Omental fat pad (tissue), 4 donors: ENCODE results near the gene SMAP2. TPM values are rescaled to one million over a fixed set of nuclear protein-coding genes. Genes with fewer than 3 reads are reported as not detected.

ENCODE experiments used
- ATAC-seq: fragments of 150-250 bp; one replicate; pipeline ENCODE4 v1.9.1; 2016; ENCODE audit warnings: mild to moderate bottlenecking, moderate library complexity; ENCODE audit not compliant: low FRiP score
- DNase-seq: peaks from one replicate; pipeline ENCODE4 v3.0.0-alpha.2; 2019; ENCODE audit warnings: low spot score
- CTCF ChIP-seq, 3 donors: fragments of 450-650 bp; IDR thresholded peaks; one replicate each; pipeline ENCODE4 v1.5.1; 2016 to 2017; ENCODE audit warnings: antibody characterized with exemption in 3 of 3, mild to moderate bottlenecking in 3 of 3, moderate library complexity in 2 of 3
- total RNA-seq, 4 donors: library from RNA; depleted of rRNA; stranded (reverse); fragments of >200 nt; gene quantifications; one replicate each; pipeline ENCODE4 v1.1.0, GENCODE V29; 2016

SMAP2 gene
- total RNA-seq, 4 donors from 2014 or later: 45.4 to 119 (median 60.1) TPM

GRCh38 chr1:40371707-40372258, 1.7 kb upstream of the SMAP2 start:
- DNase-seq (no peak), ATAC-seq (no peak)
- no peak for TF ChIP-seq CTCF (IDR thresholded peaks at IDR 0.05)

GRCh38 chr1:40372658-40373322, 737 bp upstream of the SMAP2 start:
- ATAC-seq (no peak), DNase-seq (no peak)
- no peak for TF ChIP-seq CTCF (IDR thresholded peaks at IDR 0.05)

- TF ChIP-seq CTCF (IDR thresholded peaks at IDR 0.05): no peak
- DNase-seq (no peak), ATAC-seq (no peak)
These were observed 4.0 kb downstream of the SMAP2 start for GRCh38 chr1:40377512-40377911.

- no peak for TF ChIP-seq CTCF (IDR thresholded peaks at IDR 0.05)
- no peak for DNase-seq
- no peak for ATAC-seq
These were observed 6.4 kb downstream of the SMAP2 start for GRCh38 chr1:40379785-40380452.

GRCh38 chr1:40380817-40381216, 7.3 kb downstream of the SMAP2 start:
- no peak for TF ChIP-seq CTCF (IDR thresholded peaks at IDR 0.05)
- ATAC-seq (no peak), DNase-seq (no peak)

- no peak for TF ChIP-seq CTCF (IDR thresholded peaks at IDR 0.05)
- ATAC-seq (no peak), DNase-seq (no peak)
These were observed 8.0 kb downstream of the SMAP2 start for GRCh38 chr1:40381268-40382107.
